GM12891 (cell line): ENCODE data around the gene FPR2.

Experiments used
- POLR2A ChIP-seq: IDR thresholded peaks from 2 replicates; pipeline ENCODE4 v1.6.1; 2011; ENCODE audit warnings: low read depth, low read length, control low read depth
- POLR2AphosphoS5 ChIP-seq: IDR thresholded peaks from 2 replicates; pipeline ENCODE4 v1.6.1; 2011; ENCODE audit warnings: low read depth, low read length, control low read depth

- TF ChIP-seq POLR2A (no peak), POLR2AphosphoS5 (no peak)
Measured at GRCh38 chr19:51749979-51750378, 11.0 kb upstream of the FPR2 start.
